Activated CD4-positive, alpha-beta T cell treated with anti-CD3 and anti-CD28 coated beads for 36 hours (primary cell): ENCODE measurements around the gene RAB33B. TPM values are rescaled to one million over a fixed set of nuclear protein-coding genes. Genes with fewer than 3 reads are reported as not detected.

Experiments used
- total RNA-seq, 2 experiments: library from RNA; stranded (reverse); gene quantifications; one replicate each; pipeline ENCODE4 v1.2.3, GENCODE V29; 2021

RAB33B gene
- total RNA-seq, 2 experiments from 2014 or later, result 6.0 to 6.4 TPM

Other genes starting within 250 kb of the RAB33B start
- under 1 TPM; 0.21 to 0.35 TPM for gene MGARP, start 173.9 kb upstream of the RAB33B start, total RNA-seq
- gene NAA15, start 152.6 kb upstream of the RAB33B start, total RNA-seq, result 100 to 1,000 TPM in 1 of 2 experiments, 10 to 100 TPM in 1; 64.3 to 113 TPM
- gene NDUFC1, start 151.6 kb upstream of the RAB33B start, total RNA-seq, result 10 to 100 TPM; 41.9 to 64.8 TPM
- gene SETD7, start 102.1 kb downstream of the RAB33B start, total RNA-seq, result 10 to 100 TPM; 12.4 to 12.5 TPM
- 10 to 100 TPM; 28.9 to 32.8 TPM for gene MGST2, start 211.7 kb downstream of the RAB33B start, total RNA-seq